HepG2 (cell line): Measurements from ENCODE around the gene SLC19A1. TPM values are rescaled to one million over a fixed set of nuclear protein-coding genes. Genes with fewer than 3 reads are reported as not detected.

Experiments used
- AKAP8 ChIP-seq: sonication (generic); formaldehyde crosslinking; IDR thresholded peaks from 2 replicates; pipeline ENCODE4 v1.5.1; 2020; ENCODE audit warnings: mild to moderate bottlenecking, missing genetic modification reagents
- ARHGAP35 ChIP-seq: sonication (generic); formaldehyde crosslinking; IDR thresholded peaks from 2 replicates; pipeline ENCODE4 v1.9.0; 2022; ENCODE audit warnings: mild to moderate bottlenecking, inconsistent platforms, moderate library complexity, missing genetic modification reagents, borderline replicate concordance
- ATF7 ChIP-seq, 2 experiments: fragments of 450-650 bp in 1 of 2; sonication (generic) in 1 of 2; formaldehyde crosslinking in 1 of 2; IDR thresholded peaks; 2 replicates each; pipeline versions ENCODE4 v1.4.0 to v1.6.1; 2016 to 2020; ENCODE audit warnings: antibody characterized with exemption in 1 of 2, mild to moderate bottlenecking in 1 of 2, missing genetic modification reagents in 1 of 2
- EEA1 ChIP-seq: sonication (generic); formaldehyde crosslinking; IDR thresholded peaks from 2 replicates; pipeline ENCODE4 v1.5.1; 2020; ENCODE audit warnings: mild to moderate bottlenecking, missing genetic modification reagents, borderline replicate concordance
- FOXK1 ChIP-seq: sonication (generic); formaldehyde crosslinking; IDR thresholded peaks from 2 replicates; pipeline ENCODE4 v1.4.0; 2020; ENCODE audit warnings: low read depth, missing genetic modification reagents, borderline replicate concordance
- FOXK2 ChIP-seq: fragments of 450-650 bp; IDR thresholded peaks from 2 replicates; pipeline ENCODE4 v1.6.1; 2016
- KLF12 ChIP-seq: sonication (generic); formaldehyde crosslinking; IDR thresholded peaks from 2 replicates; pipeline ENCODE4 v1.4.0; 2020; ENCODE audit warnings: missing genetic modification reagents, borderline replicate concordance
- MAFK ChIP-seq, 2 experiments: IDR thresholded peaks in 1 of 2; conservative IDR thresholded peaks in 1 of 2; 2 replicates each; pipeline ENCODE4 v1.6.1; 2011; ENCODE audit warnings: improper control_type of control experiment in 2 of 2, low read length in 2 of 2
- MTA1 ChIP-seq: sonication (generic); formaldehyde crosslinking; IDR thresholded peaks from 2 replicates; pipeline ENCODE4 v1.4.0; 2020; ENCODE audit warnings: missing genetic modification reagents, mild to moderate bottlenecking, borderline replicate concordance
- NFRKB ChIP-seq: fragments of 450-650 bp; IDR thresholded peaks from 2 replicates; pipeline ENCODE4 v1.6.1; 2017
- NFYB ChIP-seq: sonication (generic); formaldehyde crosslinking; IDR thresholded peaks from 2 replicates; pipeline ENCODE4 v1.4.0; 2020; ENCODE audit warnings: missing genetic modification reagents
- PHB2 ChIP-seq: fragments of 450-650 bp; IDR thresholded peaks from 2 replicates; pipeline ENCODE4 v1.6.1; 2018; ENCODE audit not compliant: partially characterized antibody
- POLR2G ChIP-seq: fragments of 200-400 bp; formaldehyde crosslinking; IDR thresholded peaks from 2 replicates; pipeline ENCODE4 v1.6.1; 2018; ENCODE audit warnings: mild to moderate bottlenecking, low read depth, low read length, moderate library complexity
- PTBP1 ChIP-seq: fragments of 200-400 bp; formaldehyde crosslinking; IDR thresholded peaks from 2 replicates; pipeline ENCODE4 v1.6.1; 2018; ENCODE audit warnings: low read length, low read depth; ENCODE audit not compliant: poor library complexity, severe bottlenecking
- RBM22 ChIP-seq: fragments of 200-400 bp; formaldehyde crosslinking; optimal IDR thresholded peaks from 2 replicates; pipeline ENCODE3; 2017; ENCODE audit warnings: mild to moderate bottlenecking, low read length, moderate library complexity
- RXRB ChIP-seq: IDR thresholded peaks from 2 replicates; pipeline ENCODE4 v1.6.1; 2016; ENCODE audit warnings: borderline replicate concordance, missing genetic modification reagents, missing compliant biosample characterization
- SPEN ChIP-seq: sonication (generic); formaldehyde crosslinking; IDR thresholded peaks from 2 replicates; pipeline ENCODE4 v1.5.1; 2020; ENCODE audit warnings: low read depth, mild to moderate bottlenecking, missing genetic modification reagents
- TOPORS ChIP-seq: sonication (generic); formaldehyde crosslinking; IDR thresholded peaks from 2 replicates; pipeline ENCODE4 v1.8.0; 2023; ENCODE audit warnings: mild to moderate bottlenecking, missing genetic modification reagents
- ZBTB42 ChIP-seq: sonication (generic); formaldehyde crosslinking; IDR thresholded peaks from 2 replicates; pipeline ENCODE4 v1.5.0; 2020; ENCODE audit warnings: mild to moderate bottlenecking, missing genetic modification reagents
- ZFAT ChIP-seq: sonication (generic); formaldehyde crosslinking; conservative IDR thresholded peaks from 2 replicates; pipeline ENCODE4 v1.8.1; 2023; ENCODE audit warnings: missing genetic modification reagents, inconsistent platforms
- ZFY ChIP-seq: sonication (generic); formaldehyde crosslinking; IDR thresholded peaks from 2 replicates; pipeline ENCODE4 v1.4.0; 2020; ENCODE audit warnings: missing genetic modification reagents
- ZNF225 ChIP-seq: sonication (generic); formaldehyde crosslinking; IDR thresholded peaks from 2 replicates; pipeline ENCODE4 v1.4.0; 2020; ENCODE audit warnings: mild to moderate bottlenecking, missing genetic modification reagents
- ZNF232 ChIP-seq: sonication (generic); formaldehyde crosslinking; IDR thresholded peaks from 2 replicates; pipeline ENCODE4 v1.4.0; 2020; ENCODE audit warnings: missing genetic modification reagents, borderline replicate concordance
- ZNF251 ChIP-seq: sonication (generic); formaldehyde crosslinking; IDR thresholded peaks from 2 replicates; pipeline ENCODE4 v1.9.0; 2021; ENCODE audit warnings: mild to moderate bottlenecking, missing genetic modification reagents
- ZNF382 ChIP-seq: sonication (generic); formaldehyde crosslinking; IDR thresholded peaks from 2 replicates; pipeline ENCODE4 v1.5.0; 2020; ENCODE audit warnings: missing genetic modification reagents, mild to moderate bottlenecking, borderline replicate concordance
- ZNF570 ChIP-seq: sonication (generic); formaldehyde crosslinking; IDR thresholded peaks from 2 replicates; pipeline ENCODE4 v1.4.0; 2020; ENCODE audit warnings: mild to moderate bottlenecking, missing genetic modification reagents, borderline replicate concordance
- ZNF598 ChIP-seq: sonication (generic); formaldehyde crosslinking; IDR thresholded peaks from 2 replicates; pipeline ENCODE4 v1.5.1; 2020; ENCODE audit warnings: mild to moderate bottlenecking, missing genetic modification reagents, borderline replicate concordance
- ZNF891 ChIP-seq: sonication (generic); formaldehyde crosslinking; IDR thresholded peaks from 2 replicates; pipeline ENCODE4 v1.5.0; 2020; ENCODE audit warnings: mild to moderate bottlenecking, missing genetic modification reagents
- polyA plus RNA-seq, 8 experiments: library from polyadenylated mRNA; depleted of rRNA in 3 of 8; stranded (reverse) in 7 of 8; unstranded in 1 of 8; fragments of >200 nt; fragmentation: Illumina TruSeq in 4 of 8; extraction: Trizol in 4 of 8; gene quantifications; 2 replicates each; pipeline versions ENCODE4 v1.2.1 to v1.2.3, GENCODE V29; 2011 to 2016; ENCODE audit warnings: low read depth in 4 of 8, missing spikeins in 1 of 8, mixed read lengths in 1 of 8; ENCODE audit not compliant: insufficient read depth in 1 of 8
- total RNA-seq, 5 experiments: library from RNA; depleted of rRNA; stranded (reverse); fragments of >200 nt; fragmentation: Illumina TruSeq; extraction: Trizol; gene quantifications; 2 replicates each; pipeline ENCODE4 v1.2.3, GENCODE V29; 2016; ENCODE audit warnings: low read depth in 1 of 5
- TF ChIP-seq, protein P1 (sequence below): sonication (generic); formaldehyde crosslinking; IDR thresholded peaks from 2 replicates; pipeline ENCODE4 v1.4.0; 2020; ENCODE audit warnings: missing genetic modification reagents
- TF ChIP-seq, protein P2 (sequence below): sonication (generic); formaldehyde crosslinking; IDR thresholded peaks from 2 replicates; pipeline ENCODE4 v1.8.1; 2023; ENCODE audit warnings: mild to moderate bottlenecking, missing genetic modification reagents, borderline replicate concordance

The SLC19A1 gene
- total and polyA plus RNA-seq, 2 of the 13 experiments (the other 11 are each of a cell fraction or from before 2014, with no cell fraction given) = 21.8 to 23.0 TPM

DNA sequence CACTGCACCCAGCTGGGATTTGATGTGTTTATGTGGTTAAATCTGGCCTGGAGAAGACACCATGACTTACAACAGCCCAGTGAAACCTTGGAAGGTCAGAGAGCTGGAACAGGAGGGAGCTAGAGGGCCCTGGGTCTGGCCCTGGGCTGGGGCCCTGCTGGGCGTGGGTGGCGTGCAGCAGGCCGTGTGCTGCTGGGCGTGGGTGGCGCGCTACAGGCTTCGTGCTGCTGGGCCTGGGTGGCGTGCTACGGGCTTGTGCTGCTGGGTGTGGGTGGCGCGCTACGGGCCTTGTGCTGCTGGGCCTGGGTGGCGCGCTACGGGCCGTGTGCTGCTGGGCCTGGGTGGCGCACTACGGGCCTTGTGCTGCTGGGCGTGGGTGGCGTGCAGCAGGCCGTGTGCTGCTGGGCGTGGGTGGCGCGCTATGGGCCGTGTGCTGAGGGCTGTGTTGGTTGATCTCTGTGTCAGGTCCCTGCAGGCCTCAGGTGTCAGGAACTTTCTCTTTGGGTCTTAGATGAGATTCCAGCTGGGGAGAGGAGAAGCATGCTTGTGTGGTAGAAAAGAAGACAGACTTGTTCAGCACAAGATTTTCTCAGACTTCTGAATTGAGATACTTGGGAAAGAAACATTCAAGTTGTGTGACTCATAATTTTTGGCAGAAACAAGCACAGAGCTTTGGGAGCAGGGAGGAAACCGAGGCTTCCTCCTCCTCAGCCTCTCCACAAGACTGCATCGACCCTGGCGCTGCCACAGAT, 71.3 kb downstream of the SLC19A1 start (continued):
- TF ChIP-seq AKAP8 (CRISPR knock-in tag) (0 out of 2 replicates have a peak, but pooled peaks have one; percentile 39), FOXK1 (CRISPR knock-in tag) (no peak), TOPORS (CRISPR knock-in tag) (0 out of 2 replicates have a peak, but pooled peaks have one; percentile 18), ZNF891 (CRISPR knock-in tag) (0 out of 2 replicates have a peak, but pooled peaks have one; percentile 36), ATF7 (IDR thresholded peaks at IDR 0.05) (no peak), ATF7 (CRISPR knock-in tag; IDR thresholded peaks at IDR 0.05) (no peak), ZNF598 (CRISPR knock-in tag) (no peak), ZNF225 (peak; percentile 80; the same call in 1 of the 2 replicates), ZFAT (CRISPR knock-in tag) (no peak), ZBTB42 (CRISPR knock-in tag) (no peak), SPEN (CRISPR knock-in tag) (peak; percentile 39), ZNF251 (peak; percentile 78; the same call in 1 of the 2 replicates), POLR2G (0 out of 2 replicates have a peak, but pooled peaks have one; percentile 33), ZNF232 (CRISPR knock-in tag) (0 out of 2 replicates have a peak, but pooled peaks have one; percentile 34), FOXK2 (no peak), NFRKB (no peak), EEA1 (CRISPR knock-in tag) (peak; percentile 78; the same call in 1 of the 2 replicates), PHB2 (no peak), ZNF570 (CRISPR knock-in tag) (0 out of 2 replicates have a peak, but pooled peaks have one; percentile 26), ZFY (CRISPR knock-in tag) (peak; percentile 63), MTA1 (CRISPR knock-in tag) (no peak), RBM22 (peak; percentile 64), RXRB (CRISPR knock-in tag) (no peak), ZNF382 (no peak), NFYB (CRISPR knock-in tag) (no peak), PTBP1 (no peak), MAFK (conservative IDR thresholded peaks at IDR 0.05 in 1 of 2, IDR thresholded peaks at IDR 0.05 in 1 of 2; ENCODE audit: low read length in 2 of 2) (no peak), KLF12 (no peak), ARHGAP35 (CRISPR knock-in tag) (0 out of 2 replicates have a peak, but pooled peaks have one; percentile 30)
- TF ChIP-seq, protein P1, sequence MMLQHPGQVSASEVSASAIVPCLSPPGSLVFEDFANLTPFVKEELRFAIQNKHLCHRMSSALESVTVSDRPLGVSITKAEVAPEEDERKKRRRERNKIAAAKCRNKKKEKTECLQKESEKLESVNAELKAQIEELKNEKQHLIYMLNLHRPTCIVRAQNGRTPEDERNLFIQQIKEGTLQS = no peak
- TF ChIP-seq, protein P2, sequence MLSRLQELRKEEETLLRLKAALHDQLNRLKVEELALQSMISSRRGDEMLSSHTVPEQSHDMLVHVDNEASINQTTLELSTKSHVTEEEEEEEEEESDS (CRISPR knock-in tag) = no peak
